BJ (cell line): Measurements from ENCODE around the gene MTSS2. TPM values are rescaled to one million over a fixed set of nuclear protein-coding genes. Genes with fewer than 3 reads are reported as not detected.
"Not testable (repeated sequence)": the region's sequence is repeated elsewhere in the genome, so short reads cannot be mapped to it uniquely, and the experiment has no call there.

Experiments used
- CTCF ChIA-PET: fragments of 350-600 bp; formaldehyde crosslinking; extraction: SDS; loops from one replicate; lab custom pipeline; 2021; ENCODE audit warnings: antibody characterized with exemption, inconsistent platforms; lab: Yijun Ruan, JAX
- POLR2A ChIA-PET: fragments of 300-600 bp; sonication (Branson Sonifier 250); formaldehyde crosslinking; extraction: SDS; loops from one replicate; lab custom pipeline; 2021; ENCODE audit warnings: antibody characterized with exemption; lab: Charles Lee
- DNase-seq: peaks from one replicate; pipeline ENCODE4 v3.0.0-alpha.2; 2011; ENCODE audit warnings: low read depth
- H3K27me3 ChIP-seq: 2 replicates; pipeline ENCODE4 v1.6.0; 2011; ENCODE audit warnings: low read length; ENCODE audit not compliant: control insufficient read depth, insufficient read depth
- H3K36me3 ChIP-seq: 2 replicates; pipeline ENCODE4 v1.5.1; 2011; ENCODE audit warnings: low read length; ENCODE audit not compliant: control insufficient read depth, insufficient read depth
- H3K4me3 ChIP-seq: 2 replicates; pipeline ENCODE4 v1.5.1; 2011; ENCODE audit warnings: low read depth, mild to moderate bottlenecking, control low read depth, low read length
- polyA plus RNA-seq: library from polyadenylated mRNA; depleted of rRNA; stranded (reverse); fragments of >200 nt; gene quantifications from 2 replicates; pipeline ENCODE4 v1.2.3, GENCODE V29; 2011
- TF ChIP-seq, protein P1 (sequence below): IDR thresholded peaks from 2 replicates; pipeline ENCODE4 v1.5.1; 2011; ENCODE audit warnings: low read depth, mild to moderate bottlenecking, control low read depth, inconsistent platforms, low read length, moderate library complexity; ENCODE audit not compliant: insufficient read depth

MTSS2 gene
- polyA plus RNA-seq, 1 experiment, result 170 TPM

DNA sequence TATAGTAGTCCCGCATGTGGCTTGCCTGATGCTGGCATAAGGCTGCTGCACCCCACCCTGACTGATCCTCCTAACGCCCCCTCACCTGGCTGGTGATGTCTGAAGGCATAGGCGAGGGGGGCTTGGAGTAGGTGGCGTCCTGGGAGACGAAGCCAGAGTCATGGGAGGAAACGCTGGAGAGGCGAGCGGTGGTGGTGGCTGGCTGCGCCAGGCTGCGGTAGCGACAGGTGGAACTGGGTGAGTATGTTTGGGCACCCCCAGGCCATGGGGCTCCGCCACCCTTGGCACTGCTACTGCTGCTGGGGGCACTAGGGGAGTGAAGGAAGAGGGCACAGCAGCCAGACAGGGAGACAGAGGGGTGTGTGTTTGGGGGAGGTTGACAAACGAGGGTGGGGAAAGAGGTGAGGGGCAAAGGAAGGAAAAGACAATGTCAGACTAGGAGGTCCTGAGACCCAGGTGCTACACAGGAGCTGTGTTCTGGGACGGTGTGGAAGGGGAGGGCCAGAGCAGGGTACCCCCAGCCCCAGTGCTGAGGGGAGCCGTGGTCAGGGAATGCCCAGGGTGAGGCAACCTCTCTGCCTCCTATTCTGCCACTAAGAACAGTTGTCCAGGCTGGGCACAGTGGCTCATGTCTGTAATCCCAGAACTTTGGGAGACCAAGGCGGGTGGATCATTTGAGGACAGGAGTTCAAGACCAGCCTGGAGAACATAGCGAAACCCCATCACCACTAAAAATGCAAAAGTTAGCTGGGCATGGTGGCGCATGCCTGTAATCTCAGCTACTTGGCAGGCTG lies 11.4 kb downstream of the MTSS2 start:
- TF ChIP-seq, protein P1, sequence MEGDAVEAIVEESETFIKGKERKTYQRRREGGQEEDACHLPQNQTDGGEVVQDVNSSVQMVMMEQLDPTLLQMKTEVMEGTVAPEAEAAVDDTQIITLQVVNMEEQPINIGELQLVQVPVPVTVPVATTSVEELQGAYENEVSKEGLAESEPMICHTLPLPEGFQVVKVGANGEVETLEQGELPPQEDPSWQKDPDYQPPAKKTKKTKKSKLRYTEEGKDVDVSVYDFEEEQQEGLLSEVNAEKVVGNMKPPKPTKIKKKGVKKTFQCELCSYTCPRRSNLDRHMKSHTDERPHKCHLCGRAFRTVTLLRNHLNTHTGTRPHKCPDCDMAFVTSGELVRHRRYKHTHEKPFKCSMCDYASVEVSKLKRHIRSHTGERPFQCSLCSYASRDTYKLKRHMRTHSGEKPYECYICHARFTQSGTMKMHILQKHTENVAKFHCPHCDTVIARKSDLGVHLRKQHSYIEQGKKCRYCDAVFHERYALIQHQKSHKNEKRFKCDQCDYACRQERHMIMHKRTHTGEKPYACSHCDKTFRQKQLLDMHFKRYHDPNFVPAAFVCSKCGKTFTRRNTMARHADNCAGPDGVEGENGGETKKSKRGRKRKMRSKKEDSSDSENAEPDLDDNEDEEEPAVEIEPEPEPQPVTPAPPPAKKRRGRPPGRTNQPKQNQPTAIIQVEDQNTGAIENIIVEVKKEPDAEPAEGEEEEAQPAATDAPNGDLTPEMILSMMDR, result no peak
- Histone ChIP-seq H3K27me3 (no peaks in the 10 kb centered on the region), H3K36me3 (peaks cover 56% of the 10 kb centered on the region), H3K4me3 (no peak overlapping the region)
- ChIA-PET POLR2A (no interaction called here), CTCF (interaction anchor here (1.5 to 1.6 kb wide), 2 partner anchors 97 to 103 kb away, joined by 4 to 5 read pairs; no protein-coding TSS in a partner anchor)
- DNase-seq, result no peak

DNA sequence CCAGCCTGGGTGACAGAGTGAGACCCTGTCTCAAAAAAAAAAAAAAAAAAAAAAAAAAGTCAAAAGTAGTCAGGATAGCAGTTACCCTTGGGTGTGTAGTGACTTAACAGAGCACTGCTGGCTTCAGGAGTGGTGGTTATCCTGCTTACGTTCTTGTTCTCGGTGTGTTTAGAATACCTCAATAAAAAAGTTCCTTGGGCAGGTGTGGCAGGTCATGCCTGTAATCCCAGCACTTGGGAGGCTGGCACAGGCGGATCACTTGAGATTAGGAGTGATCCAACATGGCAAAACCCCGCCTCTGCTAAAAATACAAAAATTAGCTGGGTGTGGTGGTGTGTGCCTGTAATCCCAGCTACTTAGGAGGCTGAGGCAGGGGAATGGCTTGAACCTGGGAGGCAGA lies 14.9 kb downstream of the MTSS2 start:
- H3K27me3 ChIP-seq, H3K4me3 ChIP-seq, DNase-seq, POLR2A ChIA-PET: not testable (repeated sequence)
- CTCF ChIA-PET, result interaction anchor here (0.8 kb wide), 1 partner anchor 19 kb away, joined by 3 read pairs; no protein-coding TSS in a partner anchor
- peaks cover 40% of the 10 kb centered on the region for H3K36me3 ChIP-seq

DNA sequence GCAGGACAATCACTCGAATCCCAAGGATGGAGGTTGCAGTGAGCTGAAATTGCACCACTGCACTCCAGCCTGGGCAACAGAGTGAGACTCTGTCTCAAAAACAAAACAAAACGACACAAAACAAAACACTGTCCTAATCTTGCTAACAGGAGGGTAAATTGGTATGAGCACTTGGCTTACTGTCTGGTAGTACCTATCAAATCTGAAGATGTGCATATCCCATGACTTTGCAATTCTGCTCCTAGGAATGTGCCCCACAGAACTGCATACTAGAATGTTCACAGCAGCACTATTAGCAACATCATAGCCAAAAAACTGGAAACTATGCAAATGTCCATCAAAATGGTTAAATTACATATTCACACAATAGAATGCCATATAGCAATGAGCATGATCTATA lies 15.7 kb downstream of the MTSS2 start:
- CTCF ChIA-PET, result interaction anchor here (4.5 kb wide), 1 partner anchor 100 kb away, joined by 21 read pairs; no protein-coding TSS in a partner anchor
- DNase-seq, result no peak
- Histone ChIP-seq H3K27me3 (no peaks in the 10 kb centered on the region), H3K36me3 (peaks cover 43% of the 10 kb centered on the region), H3K4me3 (no peak overlapping the region)
- TF ChIP-seq, protein P1, result no peak
- POLR2A ChIA-PET, result no interaction called here

DNA sequence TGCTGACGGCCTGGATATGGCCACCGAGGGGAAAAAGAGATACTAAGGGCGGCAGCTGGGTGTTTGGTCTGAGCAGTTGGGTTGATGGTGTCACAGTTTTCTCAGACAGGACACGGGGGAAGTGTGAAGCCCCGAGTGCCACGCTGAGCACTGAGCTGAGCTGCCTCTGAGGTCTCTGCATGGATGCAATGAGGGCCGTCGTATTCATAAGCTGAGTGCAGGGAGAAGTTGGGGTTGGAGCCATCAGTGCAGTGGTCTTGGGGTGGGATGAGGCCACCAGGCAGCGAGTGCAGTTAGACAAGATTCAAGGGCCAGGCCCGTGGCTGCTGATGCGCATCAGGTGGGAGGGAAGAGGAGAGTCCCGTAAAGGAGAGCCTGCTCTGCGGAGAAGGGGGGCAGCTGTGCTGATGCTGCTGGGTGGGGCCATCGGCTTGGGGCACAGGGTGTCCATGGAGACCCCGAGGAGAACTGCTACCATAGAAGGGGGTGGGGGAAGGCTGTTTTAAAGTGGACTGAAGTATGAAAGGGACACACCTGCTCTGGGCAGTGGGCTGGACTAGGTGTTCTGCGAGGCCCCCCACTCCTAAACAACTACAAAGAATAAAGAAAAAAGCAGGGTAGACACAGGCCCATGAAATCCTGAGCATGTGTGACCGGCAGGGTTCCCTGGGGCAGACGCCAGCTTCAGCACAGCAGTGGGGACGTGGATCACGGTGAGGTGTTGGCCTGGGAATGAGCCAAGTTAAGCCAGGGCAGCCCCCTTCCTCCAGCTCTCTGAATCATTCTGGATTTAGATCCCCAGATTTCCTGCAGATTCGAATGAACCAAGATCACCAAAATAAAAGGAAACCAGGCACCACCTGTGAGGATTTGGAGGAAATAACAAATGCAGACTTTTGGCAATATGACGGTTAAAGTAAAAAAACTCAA lies 19.8 kb downstream of the MTSS2 start:
- H3K4me3 ChIP-seq, result no peak overlapping the region
- no peaks in the 10 kb centered on the region for H3K27me3 ChIP-seq
- POLR2A ChIA-PET, result interaction anchor here (0.6 kb wide), 2 partner anchors 84 to 86 kb away, joined by 3 to 5 read pairs; no protein-coding TSS in a partner anchor
- DNase-seq, result no peak
- CTCF ChIA-PET, result interaction anchor here (1.1 to 4.5 kb wide), 3 partner anchors 12 to 104 kb away, joined by 3 to 21 read pairs (median 9); no protein-coding TSS in a partner anchor
- TF ChIP-seq, protein P1, result no peak
- peaks cover 60% of the 10 kb centered on the region for H3K36me3 ChIP-seq

DNA sequence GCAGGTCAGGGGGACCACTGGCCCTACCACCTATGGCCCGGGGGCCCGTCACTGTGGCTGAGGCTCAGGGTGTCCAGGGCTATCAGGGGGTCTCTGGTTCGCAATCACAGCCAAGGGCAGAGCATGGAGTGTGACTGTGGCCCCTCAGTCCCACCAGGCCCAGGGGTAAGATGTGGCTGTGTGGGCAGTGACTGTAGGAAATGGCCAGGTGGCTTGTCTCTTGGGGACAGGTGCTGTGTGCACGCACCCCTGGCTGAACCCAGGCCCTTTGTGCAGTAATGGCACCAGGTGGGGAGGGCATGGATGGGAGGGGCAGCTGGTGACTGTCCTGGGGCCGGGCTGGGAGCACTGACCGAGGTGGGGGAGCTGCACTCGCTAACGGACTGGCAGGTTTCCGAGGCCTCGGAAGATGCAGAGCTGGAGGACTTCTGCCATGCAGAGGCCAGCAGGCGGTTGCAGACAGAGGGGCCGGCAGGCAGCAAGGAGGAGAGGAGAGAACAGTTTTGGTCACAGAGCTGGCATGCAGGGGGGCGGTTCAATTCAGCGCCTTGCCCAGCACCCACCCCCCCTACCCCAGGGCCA lies 20.6 kb downstream of the MTSS2 start:
- H3K27me3 ChIP-seq, result no peaks in the 10 kb centered on the region
- CTCF ChIA-PET, result interaction anchor here (1.1 to 1.9 kb wide), 3 partner anchors 11 to 106 kb away, joined by 3 to 9 read pairs (median 6); no protein-coding TSS in a partner anchor
- TF ChIP-seq, protein P1, result no peak
- H3K36me3 ChIP-seq, result peaks cover 59% of the 10 kb centered on the region
- H3K4me3 ChIP-seq, result no peak overlapping the region
- no peak for DNase-seq
- POLR2A ChIA-PET, result no interaction called here
